Fibroblast of villous mesenchyme (primary cell): ENCODE data around the gene USP3. TPM values are rescaled to one million over a fixed set of nuclear protein-coding genes. Genes with fewer than 3 reads are reported as not detected.

Experiments
- DNase-seq: peaks from one replicate; pipeline ENCODE4 v3.0.0-alpha.2; 2010; ENCODE audit warnings: low read depth
- H3K4me3 ChIP-seq: 2 replicates; pipeline ENCODE4 v1.5.1; 2011; ENCODE audit warnings: low read depth, mild to moderate bottlenecking, low read length
- CTCF ChIP-seq: IDR thresholded peaks from 2 replicates; pipeline ENCODE4 v1.5.1; 2012; ENCODE audit warnings: low read depth, mild to moderate bottlenecking, low read length; ENCODE audit not compliant: insufficient read depth
- total RNA-seq: library from RNA; depleted of rRNA; stranded (reverse); fragments of >200 nt; gene quantifications from 2 replicates; pipeline ENCODE4 v1.2.3, GENCODE V29; 2012

USP3 gene
- total RNA-seq, 1 donor = 34.1 TPM

- no peak overlapping the region for H3K4me3 ChIP-seq
- TF ChIP-seq CTCF = no peak
- no peak for DNase-seq
Observed at GRCh38 chr15:63539998-63540397, 35.6 kb downstream of the USP3 start.

GRCh38 chr15:63540449-63540848, 36.1 kb downstream of the USP3 start:
- no peak overlapping the region for H3K4me3 ChIP-seq
- no peak for TF ChIP-seq CTCF
- no peak for DNase-seq

GRCh38 chr15:63544258-63545026, 40.0 kb downstream of the USP3 start:
- no peak for TF ChIP-seq CTCF
- no peak for DNase-seq
- no peak overlapping the region for H3K4me3 ChIP-seq

- TF ChIP-seq CTCF = no peak
- no peak overlapping the region for H3K4me3 ChIP-seq
- DNase-seq = no peak
Observed at GRCh38 chr15:63545520-63545919, 41.1 kb downstream of the USP3 start.

GRCh38 chr15:63551400-63551799, 47.0 kb downstream of the USP3 start:
- TF ChIP-seq CTCF = no peak
- peak; percentile 73 for DNase-seq
- no peak overlapping the region for H3K4me3 ChIP-seq

GRCh38 chr15:63553388-63553791, 49.0 kb downstream of the USP3 start:
- no peak for TF ChIP-seq CTCF
- DNase-seq = peak; percentile 98
- H3K4me3 ChIP-seq = peak overlapping the region; percentile 46
